ENCODE measurements around the gene HMGB1.

- TF ChIP-seq CTCF (conservative IDR thresholded peaks at IDR 0.05 in 1 of 2, IDR thresholded peaks at IDR 0.05 in 1 of 2; ENCODE audit: extremely low read depth in 1 of 2, insufficient read depth in 1 of 2, low read depth in 1 of 2, low read length in 2 of 2) (no peak), EZH2 (IDR thresholded peaks at IDR 0.05; ENCODE audit: borderline replicate concordance, low read length) (no peak)
These were observed 7.9 kb upstream of the HMGB1 start for GRCh38 chr13:30473675-30474074.

All from mammary epithelial cell (primary cell).